Loucy (cell line): ENCODE data around the gene RIMS1.

ENCODE experiments used
- EZH2phosphoT487 ChIP-seq: fragments of 200-600 bp; IDR thresholded peaks from 2 replicates; pipeline ENCODE4 v1.6.1; 2018; ENCODE audit warnings: antibody characterized with exemption, mild to moderate bottlenecking, moderate library complexity, borderline replicate concordance
- TF ChIP-seq, protein P1 (sequence below): fragments of 200-600 bp; sonication (generic); conservative IDR thresholded peaks from 2 replicates; pipeline ENCODE4 v1.5.1; 2014; ENCODE audit warnings: mild to moderate bottlenecking, antibody characterized with exemption, low read length

DNA sequence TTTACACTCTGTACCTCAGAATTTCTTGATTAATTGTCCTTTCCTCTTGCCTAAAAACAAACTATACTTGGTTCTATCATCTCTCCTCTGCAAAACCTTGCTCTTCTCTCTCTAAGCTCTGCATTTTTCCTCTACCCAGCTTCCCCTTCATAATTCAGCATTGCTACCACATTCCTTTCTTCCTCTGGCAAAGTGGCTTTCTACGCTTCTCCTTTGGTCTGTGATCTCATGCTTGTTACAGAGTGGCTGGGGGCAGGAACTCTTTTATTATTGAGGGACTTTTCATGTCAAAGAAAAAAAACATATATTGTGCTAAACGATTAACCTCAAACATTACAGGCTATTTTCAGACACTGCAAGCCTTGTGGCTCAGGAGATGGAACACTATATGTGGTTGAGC is 402.2 kb downstream of the RIMS1 start:
- TF ChIP-seq, protein P1, sequence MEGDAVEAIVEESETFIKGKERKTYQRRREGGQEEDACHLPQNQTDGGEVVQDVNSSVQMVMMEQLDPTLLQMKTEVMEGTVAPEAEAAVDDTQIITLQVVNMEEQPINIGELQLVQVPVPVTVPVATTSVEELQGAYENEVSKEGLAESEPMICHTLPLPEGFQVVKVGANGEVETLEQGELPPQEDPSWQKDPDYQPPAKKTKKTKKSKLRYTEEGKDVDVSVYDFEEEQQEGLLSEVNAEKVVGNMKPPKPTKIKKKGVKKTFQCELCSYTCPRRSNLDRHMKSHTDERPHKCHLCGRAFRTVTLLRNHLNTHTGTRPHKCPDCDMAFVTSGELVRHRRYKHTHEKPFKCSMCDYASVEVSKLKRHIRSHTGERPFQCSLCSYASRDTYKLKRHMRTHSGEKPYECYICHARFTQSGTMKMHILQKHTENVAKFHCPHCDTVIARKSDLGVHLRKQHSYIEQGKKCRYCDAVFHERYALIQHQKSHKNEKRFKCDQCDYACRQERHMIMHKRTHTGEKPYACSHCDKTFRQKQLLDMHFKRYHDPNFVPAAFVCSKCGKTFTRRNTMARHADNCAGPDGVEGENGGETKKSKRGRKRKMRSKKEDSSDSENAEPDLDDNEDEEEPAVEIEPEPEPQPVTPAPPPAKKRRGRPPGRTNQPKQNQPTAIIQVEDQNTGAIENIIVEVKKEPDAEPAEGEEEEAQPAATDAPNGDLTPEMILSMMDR = no peak
- TF ChIP-seq EZH2phosphoT487 = no peak
